HEK293 (cell line): Measurements from ENCODE around the gene PDZD4.

Experiments
- CTCF ChIA-PET: fragments of 350-600 bp; formaldehyde crosslinking; extraction: SDS; loops from one replicate; lab custom pipeline; 2021; ENCODE audit warnings: antibody characterized with exemption; lab: Yijun Ruan, JAX
- POLR2A ChIA-PET: fragments of 300-600 bp; formaldehyde crosslinking; extraction: SDS; loops from one replicate; lab custom pipeline; 2020; ENCODE audit warnings: antibody characterized with exemption, inconsistent platforms; lab: Yijun Ruan, JAX
- H3K27ac ChIP-seq: fragments of 200-500 bp; sonication (Bioruptor generic); 2 replicates; pipeline ENCODE4 v1.5.1; 2014; ENCODE audit warnings: low read depth, low read length, control low read depth, inconsistent platforms; ENCODE audit errors: extremely low read depth
- H3K36me3 ChIP-seq, 2 experiments: fragments of 200-500 bp in 1 of 2; sonication (Bioruptor generic) in 1 of 2; 1 replicate in 1 of 2; 2 replicates in 1 of 2; pipeline ENCODE4 v1.5.1; 2014 to 2017; ENCODE audit warnings: inconsistent platforms in 2 of 2, low read length in 2 of 2; ENCODE audit not compliant: control insufficient read depth in 2 of 2, insufficient read depth in 1 of 2
- H3K4me1 ChIP-seq: fragments of 200-500 bp; sonication (Bioruptor generic); 2 replicates; pipeline ENCODE4 v1.5.1; 2014; ENCODE audit warnings: mild to moderate bottlenecking, low read length, inconsistent platforms; ENCODE audit not compliant: control insufficient read depth, insufficient read depth
- H3K4me3 ChIP-seq: 2 replicates; pipeline ENCODE4 v1.5.1; 2011; ENCODE audit warnings: low read depth, mild to moderate bottlenecking, control low read depth, low read length, moderate library complexity
- H3K9me3 ChIP-seq: fragments of 200-500 bp; sonication (Bioruptor generic); 2 replicates; pipeline ENCODE4 v1.5.1; 2014; ENCODE audit warnings: low read depth, low read length, inconsistent platforms; ENCODE audit not compliant: control insufficient read depth, insufficient read depth
- INSM2 ChIP-seq: fragments of 450-650 bp; formaldehyde crosslinking; IDR thresholded peaks from 2 replicates; pipeline ENCODE4 v1.5.1; 2016; ENCODE audit warnings: missing biosample characterization, missing genetic modification characterization
- PRDM2 ChIP-seq: fragments of 450-650 bp; formaldehyde crosslinking; IDR thresholded peaks from 2 replicates; pipeline ENCODE4 v1.5.1; 2016; ENCODE audit warnings: missing biosample characterization, missing genetic modification characterization, borderline replicate concordance
- SCRT2 ChIP-seq: fragments of 450-650 bp; formaldehyde crosslinking; IDR thresholded peaks from 2 replicates; pipeline ENCODE4 v1.5.1; 2016; ENCODE audit warnings: missing biosample characterization, missing genetic modification characterization
- ZNF133 ChIP-seq: fragments of 450-650 bp; formaldehyde crosslinking; IDR thresholded peaks from 2 replicates; pipeline ENCODE4 v1.5.1; 2016; ENCODE audit warnings: missing biosample characterization, missing genetic modification characterization
- ZNF155 ChIP-seq: fragments of 450-650 bp; formaldehyde crosslinking; IDR thresholded peaks from 2 replicates; pipeline ENCODE4 v1.5.1; 2016; ENCODE audit warnings: missing biosample characterization, missing genetic modification characterization
- ZNF19 ChIP-seq: fragments of 450-650 bp; formaldehyde crosslinking; IDR thresholded peaks from 2 replicates; pipeline ENCODE4; 2016; ENCODE audit warnings: missing biosample characterization, missing genetic modification characterization, low read depth
- ZNF280D ChIP-seq: fragments of 450-650 bp; formaldehyde crosslinking; IDR thresholded peaks from 2 replicates; pipeline ENCODE4 v1.5.1; 2016; ENCODE audit warnings: missing biosample characterization, missing genetic modification characterization
- ZNF391 ChIP-seq: fragments of 450-650 bp; formaldehyde crosslinking; IDR thresholded peaks from 2 replicates; pipeline ENCODE4 v1.5.1; 2016; ENCODE audit warnings: low read depth, missing biosample characterization, missing genetic modification characterization, borderline replicate concordance
- ZNF394 ChIP-seq: fragments of 450-650 bp; formaldehyde crosslinking; IDR thresholded peaks from 2 replicates; pipeline ENCODE4 v1.5.1; 2016; ENCODE audit warnings: missing biosample characterization, missing genetic modification characterization, mild to moderate bottlenecking, moderate library complexity, borderline replicate concordance
- ZNF488 ChIP-seq: fragments of 450-650 bp; formaldehyde crosslinking; IDR thresholded peaks from 2 replicates; pipeline ENCODE4 v1.5.1; 2016; ENCODE audit warnings: missing biosample characterization, missing genetic modification characterization
- ZNF596 ChIP-seq: fragments of 450-650 bp; IDR thresholded peaks from 2 replicates; pipeline ENCODE4 v1.5.0; 2018; ENCODE audit warnings: missing biosample characterization, mild to moderate bottlenecking, missing genetic modification characterization, moderate library complexity
- ZNF626 ChIP-seq: fragments of 450-650 bp; sonication (Bioruptor Pico); formaldehyde crosslinking; IDR thresholded peaks from 2 replicates; pipeline ENCODE4 v1.5.1; 2018; ENCODE audit warnings: missing biosample characterization, missing genetic modification characterization, inconsistent platforms
- ZSCAN30 ChIP-seq: fragments of 450-650 bp; IDR thresholded peaks from 2 replicates; pipeline ENCODE4 v1.5.1; 2018; ENCODE audit warnings: missing biosample characterization, mild to moderate bottlenecking, missing genetic modification characterization, moderate library complexity

The PDZD4 gene

GRCh38 chrX:153865321-153865580 is 34.9 kb upstream of the PDZD4 start:
- Histone ChIP-seq H3K36me3 (no peaks in the 10 kb centered on the region), H3K9me3 (no peaks in the 10 kb centered on the region), H3K4me3 (no peak overlapping the region), H3K4me1 (no peaks in the 10 kb centered on the region), H3K27ac (no peak overlapping the region)
- POLR2A ChIA-PET = no interaction called here
- CTCF ChIA-PET = no interaction called here
- TF ChIP-seq ZSCAN30 (tag by site-specific recombination) (no peak), ZNF155 (tag by site-specific recombination) (no peak), ZNF488 (tag by site-specific recombination) (no peak)

- no peak overlapping the region for H3K27ac ChIP-seq
- ChIA-PET CTCF (interaction anchor here (0.6 kb wide), 2 partner anchors 18 to 80 kb away, joined by 3 to 6 read pairs; partner anchors contain the start of gene RENBP), POLR2A (no interaction called here)
- H3K4me3 ChIP-seq = no peak overlapping the region
- no peaks in the 10 kb centered on the region for H3K36me3 ChIP-seq
- H3K4me1 ChIP-seq = no peaks in the 10 kb centered on the region
- TF ChIP-seq ZNF596 (no peak), ZNF626 (tag by site-specific recombination) (no peak), PRDM2 (tag by site-specific recombination) (no peak), INSM2 (tag by site-specific recombination) (no peak), ZNF391 (tag by site-specific recombination) (no peak), SCRT2 (tag by site-specific recombination) (no peak), ZNF19 (no peak), ZNF280D (tag by site-specific recombination) (no peak), ZNF133 (no peak), ZNF394 (no peak)
- no peaks in the 10 kb centered on the region for H3K9me3 ChIP-seq
These were observed 34.4 kb upstream of the PDZD4 start for GRCh38 chrX:153864561-153865320.
